H1 (cell line): Measurements from ENCODE around the gene ATP5ME. TPM values are rescaled to one million over a fixed set of nuclear protein-coding genes. Genes with fewer than 3 reads are reported as not detected.

Experiments
- EP300 ChIP-seq, 2 experiments: IDR thresholded peaks; 1 replicate in 1 of 2; 2 replicates in 1 of 2; pipeline ENCODE4 v1.6.1; 2011 to 2012; ENCODE audit warnings: low read depth in 2 of 2, low read length in 2 of 2, mild to moderate bottlenecking in 2 of 2, borderline replicate concordance in 1 of 2, inconsistent platforms in 1 of 2, moderate library complexity in 1 of 2
- MAFK ChIP-seq: IDR thresholded peaks from 2 replicates; pipeline ENCODE4 v1.6.1; 2012; ENCODE audit warnings: low read depth, mild to moderate bottlenecking, improper control_type of control experiment, low read length
- POLR2AphosphoS5 ChIP-seq: IDR thresholded peaks from 2 replicates; pipeline ENCODE4 v1.6.1; 2011; ENCODE audit warnings: low read depth, low read length
- SAP30 ChIP-seq: fragments of 300-600 bp; sonication (generic); IDR thresholded peaks from 2 replicates; pipeline ENCODE4 v1.7.1; 2012; ENCODE audit warnings: low read length, moderate library complexity, mild to moderate bottlenecking, inconsistent platforms; ENCODE audit not compliant: insufficient read depth, insufficient replicate concordance
- SIN3A ChIP-seq, 2 experiments: IDR thresholded peaks in 1 of 2; conservative IDR thresholded peaks in 1 of 2; 2 replicates each; pipeline ENCODE4 v1.6.1; 2011 to 2012; ENCODE audit warnings: low read length in 2 of 2, improper control_type of control experiment in 1 of 2, low read depth in 1 of 2, mild to moderate bottlenecking in 1 of 2
- SIRT6 ChIP-seq: IDR thresholded peaks from one replicate; pipeline ENCODE4 v1.7.1; 2012; ENCODE audit warnings: low read length, inconsistent platforms
- SIX5 ChIP-seq: IDR thresholded peaks from 2 replicates; pipeline ENCODE4 v1.6.1; 2011; ENCODE audit warnings: mild to moderate bottlenecking, low read depth, low read length
- TEAD4 ChIP-seq: IDR thresholded peaks from 2 replicates; pipeline ENCODE4 v1.6.1; 2012; ENCODE audit warnings: low read depth, low read length, inconsistent platforms, mixed read lengths
- polyA plus RNA-seq, 7 experiments: library from polyadenylated mRNA; depleted of rRNA in 3 of 7; stranded (reverse) in 5 of 7; unstranded in 2 of 7; fragments of >200 nt in 5 of 7; fragments of 200-250 nt in 2 of 7; gene quantifications; 1 replicate in 5 of 7; 2 replicates in 1 of 7; 4 replicates in 1 of 7; pipeline versions ENCODE4 v1.2.1 to v1.2.3, GENCODE V29; 2011 to 2013; ENCODE audit warnings: missing spikeins in 2 of 7, mixed read lengths in 2 of 7
- total RNA-seq: library from RNA; stranded (reverse); fragmentation: NEBNext Ultra II Directional; extraction: Animal tissue kit (Norgen Biotek cat#: 25700); gene quantifications from 2 replicates; pipeline ENCODE4 v1.2.1, GENCODE V29; 2021
- TF ChIP-seq, protein P1 (sequence below): fragments of 300-600 bp; sonication (generic); IDR thresholded peaks from 2 replicates; pipeline ENCODE4 v1.7.1; 2012; ENCODE audit warnings: low read length, moderate library complexity, mild to moderate bottlenecking, inconsistent platforms; ENCODE audit not compliant: insufficient replicate concordance

The ATP5ME gene
- total and polyA plus RNA-seq, 2 of the 8 experiments (the other 6 are each of a cell fraction or from before 2014, with no cell fraction given): 375 to 450 TPM

- TF ChIP-seq, protein P1, sequence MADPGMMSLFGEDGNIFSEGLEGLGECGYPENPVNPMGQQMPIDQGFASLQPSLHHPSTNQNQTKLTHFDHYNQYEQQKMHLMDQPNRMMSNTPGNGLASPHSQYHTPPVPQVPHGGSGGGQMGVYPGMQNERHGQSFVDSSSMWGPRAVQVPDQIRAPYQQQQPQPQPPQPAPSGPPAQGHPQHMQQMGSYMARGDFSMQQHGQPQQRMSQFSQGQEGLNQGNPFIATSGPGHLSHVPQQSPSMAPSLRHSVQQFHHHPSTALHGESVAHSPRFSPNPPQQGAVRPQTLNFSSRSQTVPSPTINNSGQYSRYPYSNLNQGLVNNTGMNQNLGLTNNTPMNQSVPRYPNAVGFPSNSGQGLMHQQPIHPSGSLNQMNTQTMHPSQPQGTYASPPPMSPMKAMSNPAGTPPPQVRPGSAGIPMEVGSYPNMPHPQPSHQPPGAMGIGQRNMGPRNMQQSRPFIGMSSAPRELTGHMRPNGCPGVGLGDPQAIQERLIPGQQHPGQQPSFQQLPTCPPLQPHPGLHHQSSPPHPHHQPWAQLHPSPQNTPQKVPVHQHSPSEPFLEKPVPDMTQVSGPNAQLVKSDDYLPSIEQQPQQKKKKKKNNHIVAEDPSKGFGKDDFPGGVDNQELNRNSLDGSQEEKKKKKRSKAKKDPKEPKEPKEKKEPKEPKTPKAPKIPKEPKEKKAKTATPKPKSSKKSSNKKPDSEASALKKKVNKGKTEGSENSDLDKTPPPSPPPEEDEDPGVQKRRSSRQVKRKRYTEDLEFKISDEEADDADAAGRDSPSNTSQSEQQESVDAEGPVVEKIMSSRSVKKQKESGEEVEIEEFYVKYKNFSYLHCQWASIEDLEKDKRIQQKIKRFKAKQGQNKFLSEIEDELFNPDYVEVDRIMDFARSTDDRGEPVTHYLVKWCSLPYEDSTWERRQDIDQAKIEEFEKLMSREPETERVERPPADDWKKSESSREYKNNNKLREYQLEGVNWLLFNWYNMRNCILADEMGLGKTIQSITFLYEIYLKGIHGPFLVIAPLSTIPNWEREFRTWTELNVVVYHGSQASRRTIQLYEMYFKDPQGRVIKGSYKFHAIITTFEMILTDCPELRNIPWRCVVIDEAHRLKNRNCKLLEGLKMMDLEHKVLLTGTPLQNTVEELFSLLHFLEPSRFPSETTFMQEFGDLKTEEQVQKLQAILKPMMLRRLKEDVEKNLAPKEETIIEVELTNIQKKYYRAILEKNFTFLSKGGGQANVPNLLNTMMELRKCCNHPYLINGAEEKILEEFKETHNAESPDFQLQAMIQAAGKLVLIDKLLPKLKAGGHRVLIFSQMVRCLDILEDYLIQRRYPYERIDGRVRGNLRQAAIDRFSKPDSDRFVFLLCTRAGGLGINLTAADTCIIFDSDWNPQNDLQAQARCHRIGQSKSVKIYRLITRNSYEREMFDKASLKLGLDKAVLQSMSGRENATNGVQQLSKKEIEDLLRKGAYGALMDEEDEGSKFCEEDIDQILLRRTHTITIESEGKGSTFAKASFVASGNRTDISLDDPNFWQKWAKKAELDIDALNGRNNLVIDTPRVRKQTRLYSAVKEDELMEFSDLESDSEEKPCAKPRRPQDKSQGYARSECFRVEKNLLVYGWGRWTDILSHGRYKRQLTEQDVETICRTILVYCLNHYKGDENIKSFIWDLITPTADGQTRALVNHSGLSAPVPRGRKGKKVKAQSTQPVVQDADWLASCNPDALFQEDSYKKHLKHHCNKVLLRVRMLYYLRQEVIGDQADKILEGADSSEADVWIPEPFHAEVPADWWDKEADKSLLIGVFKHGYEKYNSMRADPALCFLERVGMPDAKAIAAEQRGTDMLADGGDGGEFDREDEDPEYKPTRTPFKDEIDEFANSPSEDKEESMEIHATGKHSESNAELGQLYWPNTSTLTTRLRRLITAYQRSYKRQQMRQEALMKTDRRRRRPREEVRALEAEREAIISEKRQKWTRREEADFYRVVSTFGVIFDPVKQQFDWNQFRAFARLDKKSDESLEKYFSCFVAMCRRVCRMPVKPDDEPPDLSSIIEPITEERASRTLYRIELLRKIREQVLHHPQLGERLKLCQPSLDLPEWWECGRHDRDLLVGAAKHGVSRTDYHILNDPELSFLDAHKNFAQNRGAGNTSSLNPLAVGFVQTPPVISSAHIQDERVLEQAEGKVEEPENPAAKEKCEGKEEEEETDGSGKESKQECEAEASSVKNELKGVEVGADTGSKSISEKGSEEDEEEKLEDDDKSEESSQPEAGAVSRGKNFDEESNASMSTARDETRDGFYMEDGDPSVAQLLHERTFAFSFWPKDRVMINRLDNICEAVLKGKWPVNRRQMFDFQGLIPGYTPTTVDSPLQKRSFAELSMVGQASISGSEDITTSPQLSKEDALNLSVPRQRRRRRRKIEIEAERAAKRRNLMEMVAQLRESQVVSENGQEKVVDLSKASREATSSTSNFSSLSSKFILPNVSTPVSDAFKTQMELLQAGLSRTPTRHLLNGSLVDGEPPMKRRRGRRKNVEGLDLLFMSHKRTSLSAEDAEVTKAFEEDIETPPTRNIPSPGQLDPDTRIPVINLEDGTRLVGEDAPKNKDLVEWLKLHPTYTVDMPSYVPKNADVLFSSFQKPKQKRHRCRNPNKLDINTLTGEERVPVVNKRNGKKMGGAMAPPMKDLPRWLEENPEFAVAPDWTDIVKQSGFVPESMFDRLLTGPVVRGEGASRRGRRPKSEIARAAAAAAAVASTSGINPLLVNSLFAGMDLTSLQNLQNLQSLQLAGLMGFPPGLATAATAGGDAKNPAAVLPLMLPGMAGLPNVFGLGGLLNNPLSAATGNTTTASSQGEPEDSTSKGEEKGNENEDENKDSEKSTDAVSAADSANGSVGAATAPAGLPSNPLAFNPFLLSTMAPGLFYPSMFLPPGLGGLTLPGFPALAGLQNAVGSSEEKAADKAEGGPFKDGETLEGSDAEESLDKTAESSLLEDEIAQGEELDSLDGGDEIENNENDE: no peak
- TF ChIP-seq TEAD4: no peak
- TF ChIP-seq POLR2AphosphoS5: no peak
- no peak for TF ChIP-seq SAP30
- TF ChIP-seq SIX5: no peak
- no peak for TF ChIP-seq SIRT6
- TF ChIP-seq EP300 (IDR thresholded peaks at IDR 0.05; ENCODE audit: borderline replicate concordance in 1 of 2, low read depth in 2 of 2, low read length in 2 of 2): no peak
- TF ChIP-seq MAFK: no peak
- no peak for TF ChIP-seq SIN3A (conservative IDR thresholded peaks at IDR 0.05 in 1 of 2, IDR thresholded peaks at IDR 0.05 in 1 of 2; ENCODE audit: low read depth in 1 of 2, low read length in 2 of 2)
Observed at GRCh38 chr4:667545-667925, 6.5 kb downstream of the ATP5ME start (continued).
